Measurements from ENCODE around the gene ZNF595.
"Not testable (repeated sequence)": the region's sequence is repeated elsewhere in the genome, so short reads cannot be mapped to it uniquely, and the experiment has no call there.

The ZNF595 gene

DNA sequence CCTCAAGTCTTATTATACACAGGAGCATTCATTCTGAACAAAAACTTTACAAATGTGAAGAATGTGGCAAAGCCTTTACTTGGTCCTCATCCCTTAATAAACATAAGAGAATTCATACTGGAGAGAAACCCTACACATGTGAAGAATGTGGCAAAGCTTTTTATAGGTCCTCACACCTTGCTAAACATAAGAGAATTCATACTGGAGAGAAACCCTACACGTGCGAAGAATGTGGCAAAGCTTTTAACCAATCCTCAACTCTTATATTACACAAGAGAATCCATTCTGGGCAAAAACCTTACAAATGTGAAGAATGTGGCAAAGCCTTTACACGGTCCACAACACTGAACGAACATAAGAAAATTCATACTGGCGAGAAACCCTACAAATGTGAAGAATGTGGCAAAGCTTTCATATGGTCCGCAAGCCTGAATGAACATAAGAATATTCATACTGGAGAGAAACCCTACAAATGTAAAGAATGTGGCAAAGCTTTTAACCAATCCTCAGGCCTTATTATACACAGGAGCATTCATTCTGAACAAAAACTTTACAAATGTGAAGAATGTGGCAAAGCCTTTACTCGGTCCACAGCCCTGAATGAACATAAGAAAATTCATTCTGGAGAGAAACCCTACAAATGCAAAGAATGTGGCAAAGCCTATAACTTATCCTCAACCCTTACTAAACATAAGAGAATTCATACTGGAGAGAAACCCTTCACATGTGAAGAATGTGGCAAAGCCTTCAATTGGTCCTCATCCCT is 33.6 kb downstream of the ZNF595 start:
- not testable (repeated sequence) for DNase-seq

DNA sequence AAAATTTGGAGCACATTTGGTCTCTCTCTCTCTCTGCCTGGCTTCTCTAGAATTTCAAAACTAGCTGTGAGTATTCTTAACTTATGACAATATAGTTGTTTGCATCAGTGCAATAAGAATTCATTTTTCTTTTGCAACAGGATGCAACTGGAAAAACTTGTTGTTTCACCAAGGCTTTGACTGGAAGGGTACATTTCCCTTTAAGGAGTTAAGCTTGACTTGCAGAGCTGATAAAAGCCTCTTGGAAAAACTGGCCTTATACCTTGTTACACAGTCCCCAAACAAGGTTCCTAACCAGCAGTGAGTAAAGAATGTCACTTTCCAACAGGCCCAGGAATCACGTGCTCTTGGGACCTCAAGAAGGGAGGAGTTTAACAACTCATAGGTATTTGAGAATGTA is 45.3 kb downstream of the ZNF595 start:
- DNase-seq, result no peak

DNA sequence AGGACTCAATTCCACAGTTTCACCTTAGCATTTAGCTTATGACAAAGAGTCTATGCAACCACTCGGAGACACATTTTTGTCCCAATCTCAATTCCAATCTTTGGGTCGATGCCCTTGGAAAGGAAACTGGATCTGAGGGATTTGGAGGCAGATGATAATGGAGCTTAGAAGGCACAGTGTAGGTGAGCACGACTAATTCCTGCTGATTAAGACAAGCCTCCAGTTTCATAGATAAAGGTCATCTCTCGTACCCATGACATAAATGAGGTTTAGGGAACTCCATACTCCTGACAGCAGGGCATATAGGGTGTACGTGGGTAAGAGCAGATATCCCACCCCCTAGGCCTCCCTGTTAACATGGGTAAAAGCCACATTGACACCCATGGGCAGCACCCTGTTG is 46.7 kb downstream of the ZNF595 start:
- DNase-seq, result no peak

DNA sequence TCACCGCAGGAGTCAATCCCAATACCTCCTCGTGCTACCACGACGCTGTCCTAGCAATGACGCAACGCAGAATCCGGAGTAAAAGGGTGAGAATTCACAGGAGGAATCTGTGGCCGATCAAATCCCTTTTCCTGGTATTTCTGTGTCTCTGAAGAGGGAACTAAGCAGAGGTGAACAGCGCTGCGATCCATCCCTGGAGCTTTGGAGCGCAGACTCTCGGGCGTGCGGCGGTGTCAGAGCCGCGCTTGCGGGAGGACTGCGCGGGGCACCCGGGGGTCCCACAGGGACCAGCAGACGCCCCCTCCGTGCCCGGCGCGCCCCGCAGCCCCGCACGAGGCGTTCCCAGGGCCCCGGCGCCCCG is 53.9 kb downstream of the ZNF595 start:
- no peak for DNase-seq

DNA sequence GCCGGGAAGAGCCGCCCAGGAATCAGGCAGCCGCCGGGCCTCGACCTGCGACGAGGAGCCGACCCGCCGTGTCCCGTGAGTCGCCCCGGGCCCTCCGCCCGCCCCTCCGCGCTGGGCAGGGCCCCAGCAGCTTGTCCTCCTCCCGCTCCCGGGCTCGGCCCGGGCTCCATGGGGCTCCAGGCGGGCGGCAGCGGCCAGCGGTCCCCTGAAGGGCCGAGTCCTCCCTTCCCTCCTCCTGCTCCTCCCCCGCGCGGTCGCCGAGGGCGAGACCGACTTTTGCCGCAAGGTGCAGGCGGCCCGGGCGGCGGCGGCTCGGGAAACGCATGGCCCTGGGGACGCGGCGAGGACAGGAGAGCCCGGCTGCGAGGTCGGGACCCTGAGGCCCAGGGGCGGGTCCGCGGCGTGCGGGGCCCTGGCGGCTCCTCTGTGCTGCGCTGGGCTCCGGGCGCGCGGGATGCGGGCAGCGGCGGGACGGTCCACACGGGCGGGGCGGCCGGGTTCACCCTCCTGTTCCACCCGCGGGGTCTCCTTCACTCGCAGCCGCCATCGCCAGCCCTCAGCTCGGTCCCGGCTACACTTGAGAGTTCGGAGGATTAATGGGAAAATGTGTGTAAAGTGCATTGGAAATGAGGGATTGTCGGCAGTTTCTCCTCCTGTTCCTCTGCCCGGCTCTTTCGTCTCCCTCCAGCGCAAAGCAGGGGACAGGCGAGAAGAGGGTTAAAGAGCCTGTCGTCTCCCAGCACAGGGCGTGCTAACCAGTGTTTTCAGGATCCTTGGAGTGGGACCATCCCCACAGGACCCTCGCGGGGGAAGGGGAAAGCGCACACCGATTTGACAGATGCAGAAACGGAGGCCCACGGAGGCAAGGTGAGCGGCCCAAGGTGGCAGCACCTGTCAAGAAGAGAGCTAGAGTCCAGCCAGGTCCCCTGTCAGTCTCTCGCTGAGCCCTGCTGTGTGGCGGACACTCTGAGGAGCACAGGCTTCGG is 54.6 kb downstream of the ZNF595 start:
- no peak for DNase-seq

DNA sequence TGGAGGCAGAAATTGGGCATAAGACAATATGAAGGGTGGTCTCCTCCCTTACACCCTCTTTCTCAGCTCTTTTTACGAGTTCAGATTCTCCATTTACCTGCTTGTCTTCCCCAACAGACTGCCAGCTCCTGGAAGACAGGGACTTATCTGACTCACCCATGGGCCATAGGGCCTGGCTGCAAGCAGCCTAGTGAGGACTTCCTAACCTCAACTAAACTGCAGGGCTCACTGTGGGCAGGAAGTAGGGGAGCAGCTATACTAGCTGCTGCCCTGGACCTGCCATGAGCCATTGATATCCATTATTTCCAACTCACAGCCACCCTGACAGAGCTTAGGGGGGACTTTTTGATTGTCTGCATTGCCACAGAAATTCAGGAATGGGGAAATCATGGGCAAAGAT is 59.6 kb downstream of the ZNF595 start:
- no peak for DNase-seq

DNA sequence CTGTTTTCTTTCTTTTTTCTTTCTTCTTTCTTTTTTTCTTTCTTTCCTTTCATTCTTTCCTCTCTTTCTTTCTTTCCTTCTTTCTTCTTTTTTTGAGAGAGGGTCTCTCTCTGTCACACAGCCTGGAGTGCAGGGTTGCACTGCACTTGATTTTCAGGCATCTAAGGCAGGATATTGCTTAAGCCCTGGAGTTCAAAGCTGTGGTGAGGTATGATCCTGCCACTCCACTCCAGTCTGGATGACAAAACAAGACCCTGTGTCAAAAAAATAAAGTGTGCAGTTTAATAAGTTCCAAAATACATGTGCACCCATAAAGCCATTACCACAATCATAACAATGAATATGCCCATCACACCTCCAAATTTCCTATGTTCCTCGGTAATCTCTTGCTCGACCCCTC is 60.6 kb downstream of the ZNF595 start:
- no peak for DNase-seq

DNA sequence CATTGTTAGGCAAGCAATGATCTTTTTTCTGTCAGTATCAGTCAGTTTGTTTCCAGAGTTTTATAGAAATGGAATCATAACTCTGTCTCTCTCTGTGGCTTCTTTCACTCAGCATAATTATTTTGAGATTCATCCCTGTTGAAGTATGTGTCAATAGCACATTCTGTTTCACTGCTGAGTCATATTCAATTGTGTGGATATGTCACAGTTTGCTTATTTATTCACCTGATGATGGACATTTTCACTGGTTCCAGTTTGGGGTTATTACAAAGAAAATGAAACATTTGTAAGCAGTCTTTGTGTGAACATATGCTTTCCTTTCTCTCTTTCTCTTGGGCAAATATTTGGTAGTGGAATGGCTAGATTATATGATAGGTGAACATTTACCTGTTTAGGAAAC is 61.0 kb downstream of the ZNF595 start:
- no peak for DNase-seq

DNA sequence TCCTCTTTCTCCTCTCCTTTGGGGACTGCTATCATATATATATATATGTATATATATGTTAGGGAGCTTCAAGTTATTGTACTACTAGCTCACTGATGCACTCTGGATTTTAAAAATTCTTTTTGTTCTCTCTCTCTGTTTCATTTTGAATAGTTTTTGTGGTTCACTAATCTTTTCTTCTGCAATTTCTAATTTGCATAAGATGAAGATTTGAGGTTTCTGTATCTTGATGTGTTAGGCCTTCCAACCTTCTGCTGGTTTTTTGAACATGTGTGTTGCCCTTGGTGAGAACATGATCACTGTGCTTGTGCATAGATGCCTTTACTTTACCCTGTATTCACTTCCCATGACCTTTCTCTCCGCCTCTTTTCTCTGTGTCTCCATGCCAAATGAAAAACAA is 63.4 kb downstream of the ZNF595 start:
- no peak for DNase-seq

DNA sequence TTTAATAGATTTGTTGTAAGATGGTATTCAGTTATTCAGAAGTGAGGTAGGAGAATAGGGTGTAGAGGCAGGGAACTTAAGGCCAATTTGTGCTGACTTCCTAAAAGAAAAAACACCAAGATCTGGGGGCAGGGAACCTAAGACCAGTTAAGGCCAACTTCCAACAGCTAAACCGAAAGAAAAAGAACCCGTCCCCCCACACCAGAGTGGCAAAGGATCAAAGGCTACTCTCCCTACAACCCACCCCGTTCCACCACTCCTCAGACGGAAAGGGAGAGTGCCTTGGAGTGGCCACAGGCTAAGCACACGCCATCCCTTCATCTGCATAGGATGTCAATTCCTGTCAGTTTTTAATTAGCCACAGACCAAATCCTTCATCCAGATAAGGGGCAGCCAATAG is 67.5 kb downstream of the ZNF595 start:
- DNase-seq, result no peak

DNA sequence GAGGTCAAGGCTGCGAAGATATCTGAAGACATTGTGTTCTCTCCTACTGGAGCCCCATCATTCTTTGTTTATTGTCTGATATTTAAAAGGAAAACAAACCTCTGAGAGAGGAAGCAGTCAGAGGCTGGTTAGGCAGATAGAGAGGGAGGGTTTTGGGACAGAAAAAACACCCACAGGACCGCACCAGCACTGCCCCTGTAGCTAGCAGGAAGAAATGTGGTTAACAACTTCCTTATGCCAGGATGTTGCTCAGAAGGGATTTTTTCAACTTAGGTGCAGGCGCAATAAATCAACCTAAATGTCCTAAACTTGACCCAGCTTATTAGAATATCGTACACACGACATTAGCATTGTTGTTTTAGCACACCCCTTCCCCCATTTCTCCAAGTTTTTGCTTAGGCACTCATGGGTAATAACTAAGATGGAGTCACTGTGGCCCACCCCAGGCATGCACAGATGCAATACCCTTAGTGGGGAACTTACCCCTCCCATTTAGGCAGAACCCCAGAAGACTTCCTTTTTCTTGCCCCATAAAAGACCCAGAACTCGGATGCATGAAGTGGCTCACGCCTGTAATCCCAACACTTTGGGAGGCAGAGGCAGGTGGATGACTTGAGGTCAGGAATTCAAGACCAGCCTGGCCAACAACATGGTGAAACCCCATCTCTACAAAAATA is 68.4 kb downstream of the ZNF595 start:
- DNase-seq, result no peak

DNA sequence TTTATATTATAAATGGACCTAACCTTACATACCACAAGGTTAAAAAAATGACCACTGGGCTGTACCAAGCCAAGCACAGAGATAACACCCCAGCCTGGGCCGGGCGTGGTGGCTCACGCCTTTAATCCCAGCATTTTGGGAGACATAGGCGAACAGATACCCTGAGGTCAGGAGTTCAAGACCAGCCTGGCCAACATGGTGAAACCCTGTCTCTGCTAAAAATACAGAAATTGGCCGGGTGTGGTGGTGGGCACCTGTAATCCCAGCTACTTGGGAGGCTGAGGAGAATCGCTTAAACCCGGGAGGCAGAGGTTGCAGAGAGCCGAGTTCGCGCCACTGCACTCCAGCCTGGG is 70.8 kb downstream of the ZNF595 start:
- DNase-seq, result not testable (repeated sequence)

DNA sequence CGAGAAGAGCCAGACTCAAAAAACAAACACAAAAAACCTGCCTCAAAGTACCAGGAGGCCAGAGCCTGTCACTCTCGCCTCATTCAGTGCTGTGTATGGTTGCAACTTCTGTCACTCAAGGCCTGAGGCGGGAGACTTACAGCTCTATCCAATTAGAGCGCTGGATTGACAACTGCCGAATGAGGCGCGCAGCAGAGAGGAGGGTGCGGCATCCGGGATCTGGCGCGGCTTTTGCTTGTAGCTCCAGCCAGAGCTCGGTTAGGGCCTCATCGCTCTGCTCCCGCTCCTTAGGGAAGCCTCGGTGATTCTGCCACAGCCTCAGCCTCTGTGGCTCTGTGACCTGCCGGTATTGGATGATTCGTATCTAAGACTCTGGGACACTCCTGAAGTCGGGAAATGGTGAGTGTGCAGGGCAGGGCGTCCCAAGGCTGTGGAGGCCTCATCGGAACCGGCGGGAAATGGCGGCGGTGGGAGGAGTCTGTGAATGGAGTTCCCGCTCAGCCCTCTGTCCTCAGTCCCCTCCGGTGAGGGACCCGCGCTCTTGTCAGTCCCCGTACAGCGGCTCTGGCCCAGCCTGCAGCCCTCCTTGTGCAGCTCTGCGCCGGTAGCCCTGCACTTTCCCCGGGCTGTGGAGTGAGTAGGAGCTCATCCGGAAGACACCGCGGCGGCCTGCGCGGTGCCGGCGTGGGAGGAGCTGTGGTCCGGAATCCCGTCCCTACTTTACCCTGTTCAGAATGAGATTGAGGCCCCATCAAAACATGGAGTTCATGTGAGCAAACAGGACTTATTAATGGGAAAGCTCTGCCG is 71.4 kb downstream of the ZNF595 start, which contains the start of gene ZNF718:
TSS of gene ZNF718 (plus strand) at position 227 of the 807 bp plus-strand sequence. CDS start at position 397, 170 bp downstream.
- peak; percentile 97 for DNase-seq

DNA sequence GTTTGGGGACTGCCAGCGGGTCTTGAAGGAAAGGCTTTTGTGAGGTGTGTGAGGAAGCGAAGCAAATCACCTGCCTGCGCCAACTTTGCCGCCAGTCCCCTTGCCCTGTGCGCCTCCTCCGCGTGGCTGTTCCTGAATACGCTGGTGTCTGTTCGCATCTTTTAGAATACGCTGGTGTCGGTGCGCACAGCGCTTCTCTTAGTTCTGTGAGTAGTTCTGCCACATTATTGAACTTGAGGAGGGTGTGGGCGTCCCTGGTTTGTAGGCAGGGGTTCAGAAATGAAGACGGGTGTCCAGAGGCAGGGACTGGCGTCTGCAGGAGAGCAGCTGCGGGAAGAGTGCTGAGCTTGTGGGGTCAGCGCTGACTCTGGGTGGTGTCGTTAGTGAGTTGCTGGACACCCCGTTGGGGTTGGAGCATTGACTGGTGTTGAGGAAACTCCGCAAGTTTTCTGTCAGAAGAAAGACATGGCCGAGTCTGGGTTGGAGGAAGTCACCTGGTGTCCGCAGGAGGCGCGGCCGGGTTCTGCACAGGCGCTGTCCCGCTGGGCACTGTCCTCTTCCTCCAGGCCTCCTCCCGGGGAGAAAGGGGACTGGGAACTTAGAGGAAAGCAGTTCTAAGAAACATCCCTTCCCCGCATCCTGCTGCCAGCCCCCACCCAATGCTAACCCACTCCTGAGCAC is 72.1 kb downstream of the ZNF595 start:
- DNase-seq, result peak; percentile 44

DNA sequence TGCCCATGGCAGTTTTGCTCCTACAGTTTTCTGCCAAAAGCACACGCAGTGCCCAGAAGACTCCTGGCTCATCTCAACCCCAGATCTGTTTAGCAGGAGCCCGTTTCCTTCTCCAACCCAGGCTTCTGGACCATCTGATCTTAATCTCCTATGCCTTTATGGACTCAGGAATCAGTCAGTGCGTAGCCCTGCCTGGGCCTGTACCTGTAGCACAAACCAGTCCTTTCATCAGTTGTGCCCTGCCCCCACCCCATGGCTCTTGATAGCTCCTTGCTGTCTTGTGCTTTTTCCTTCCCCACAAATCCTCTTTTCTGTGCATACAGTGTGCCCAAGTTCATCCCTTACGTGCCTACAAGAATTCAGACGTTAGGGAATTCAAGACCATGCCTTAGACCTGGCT is 72.7 kb downstream of the ZNF595 start:
- peak; percentile 17 for DNase-seq

DNA sequence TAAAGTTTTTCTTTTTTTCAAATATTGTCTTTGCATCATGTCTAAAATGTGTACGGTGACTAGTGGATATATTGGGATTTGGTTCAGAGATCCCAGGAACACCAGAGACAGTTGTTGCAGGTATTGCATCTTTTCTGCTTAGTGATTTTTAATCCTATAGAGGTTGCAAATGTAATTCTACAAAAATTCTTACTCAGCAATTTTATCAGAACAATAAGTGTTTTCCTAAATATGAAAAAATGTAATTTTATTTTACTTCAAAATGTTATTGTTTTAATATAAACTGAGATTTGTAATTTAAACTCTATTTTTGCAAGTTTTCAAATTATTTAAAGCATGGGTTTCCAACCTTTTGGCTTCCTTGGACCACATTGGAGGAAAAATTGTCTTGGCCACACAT is 79.4 kb downstream of the ZNF595 start:
- no peak for DNase-seq
